ENCODE results near the gene CIB2.
"Not testable (repeated sequence)": the region's sequence is repeated elsewhere in the genome, so short reads cannot be mapped to it uniquely, and the experiment has no call there.

The CIB2 gene

GRCh38 chr15:78131295-78132061, at the start of gene CIB2:
Gene CIB2 (minus strand): TSS chr15:78131445. CDS start chr15:78131215, 230 bp downstream.
- DNase-seq: peak; percentile 80 to 81

- DNase-seq: no peak
These were observed 48.7 kb upstream of the CIB2 start for GRCh38 chr15:78179906-78180305.

- no peak for DNase-seq
These were observed 48.1 kb upstream of the CIB2 start for GRCh38 chr15:78179286-78179840.

DNA sequence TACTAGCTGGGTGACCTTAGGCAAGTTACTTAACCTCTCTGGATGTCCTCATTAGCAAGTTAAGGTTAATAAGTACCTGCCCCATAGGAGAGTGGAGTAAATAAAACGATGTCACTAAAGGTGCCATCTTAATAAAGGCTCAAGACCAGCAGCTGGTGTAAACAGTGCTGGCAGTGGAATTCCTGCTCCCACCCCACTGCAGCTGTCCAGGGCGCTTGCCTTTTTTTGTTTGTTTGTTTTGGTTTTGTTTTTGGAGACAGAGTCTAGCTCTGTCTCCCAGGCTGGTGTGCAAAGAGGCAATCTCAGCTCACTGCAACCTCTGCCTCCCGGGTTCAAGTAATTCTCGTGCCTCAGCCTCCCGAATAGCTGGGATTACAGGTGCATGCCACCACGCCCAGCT, 46.8 kb upstream of the CIB2 start:
- no peak for DNase-seq

DNA sequence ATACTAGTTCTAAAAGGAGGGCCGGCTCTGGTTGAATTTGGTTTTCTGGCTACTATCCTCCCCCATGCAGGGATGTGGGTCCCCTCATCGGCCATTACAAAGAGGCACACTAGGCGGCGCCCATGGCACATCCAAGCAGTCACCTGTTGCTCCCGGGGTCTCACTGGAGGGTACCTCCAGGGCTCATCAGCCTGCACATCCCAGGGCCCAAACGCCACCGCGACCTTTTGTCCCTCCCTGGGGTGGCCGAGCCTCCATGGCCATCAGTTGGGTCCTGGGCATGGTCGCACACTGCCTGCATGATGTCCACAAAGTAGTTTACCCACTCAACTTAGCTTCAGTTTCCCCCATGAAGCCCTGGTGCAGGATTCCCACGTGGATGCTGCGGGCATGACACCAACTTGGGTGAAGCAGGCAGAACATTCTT, 46.2 kb upstream of the CIB2 start:
- peak in 1 of 2 donors; percentile 19 for DNase-seq

GRCh38 chr15:78175330-78175729, 44.1 kb upstream of the CIB2 start:
- DNase-seq: no peak

DNA sequence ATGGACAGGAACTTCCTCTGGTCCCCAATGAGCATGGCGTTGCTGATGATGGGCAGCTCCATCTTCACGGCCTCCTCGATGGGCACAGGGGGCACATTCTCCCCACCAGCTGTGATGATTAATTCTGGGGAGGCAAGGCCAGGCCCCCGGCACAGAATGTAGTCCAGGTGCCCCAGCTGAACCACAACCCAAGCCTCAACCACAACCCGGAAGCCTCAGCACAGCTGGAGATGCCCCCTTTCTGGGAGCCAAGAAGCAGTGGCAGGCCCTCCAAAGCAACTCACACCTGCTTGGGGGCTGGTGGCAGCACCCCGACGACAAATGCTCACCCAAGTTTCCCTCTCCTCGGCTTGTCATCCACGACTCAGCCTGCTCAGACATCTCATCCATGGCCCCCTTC, 43.2 kb upstream of the CIB2 start:
- no peak for DNase-seq

- DNase-seq: no peak
These were observed 40.7 kb upstream of the CIB2 start for GRCh38 chr15:78171864-78172472.

- no peak for DNase-seq
These were observed 39.9 kb upstream of the CIB2 start for GRCh38 chr15:78170848-78171773.

DNA sequence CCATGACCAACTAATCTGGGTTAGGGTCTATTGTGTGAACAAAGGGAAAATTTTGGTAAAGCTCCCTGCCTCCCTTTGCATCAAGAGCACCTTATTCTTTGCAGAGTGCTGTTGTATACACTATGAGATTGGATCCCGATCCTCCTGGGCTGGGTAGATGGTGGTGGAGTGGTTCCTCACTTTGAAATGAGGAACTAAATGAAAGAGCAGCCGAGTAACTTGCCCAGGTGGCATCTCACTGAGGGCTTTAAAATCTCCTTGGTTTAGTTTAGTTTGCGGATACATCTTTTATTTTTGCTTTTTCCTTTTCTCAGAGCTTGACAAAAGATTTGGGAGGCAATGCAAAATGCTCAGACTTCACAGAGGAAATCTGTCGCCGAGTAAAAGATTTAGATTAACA, 37.4 kb upstream of the CIB2 start:
- no peak for DNase-seq

GRCh38 chr15:78167227-78167888, 36.1 kb upstream of the CIB2 start:
- DNase-seq: peak in 1 of 2 donors; percentile 35

GRCh38 chr15:78164010-78164409, 32.8 kb upstream of the CIB2 start:
- no peak for DNase-seq

- DNase-seq: no peak
These were observed 30.8 kb upstream of the CIB2 start for GRCh38 chr15:78162038-78162437.

DNA sequence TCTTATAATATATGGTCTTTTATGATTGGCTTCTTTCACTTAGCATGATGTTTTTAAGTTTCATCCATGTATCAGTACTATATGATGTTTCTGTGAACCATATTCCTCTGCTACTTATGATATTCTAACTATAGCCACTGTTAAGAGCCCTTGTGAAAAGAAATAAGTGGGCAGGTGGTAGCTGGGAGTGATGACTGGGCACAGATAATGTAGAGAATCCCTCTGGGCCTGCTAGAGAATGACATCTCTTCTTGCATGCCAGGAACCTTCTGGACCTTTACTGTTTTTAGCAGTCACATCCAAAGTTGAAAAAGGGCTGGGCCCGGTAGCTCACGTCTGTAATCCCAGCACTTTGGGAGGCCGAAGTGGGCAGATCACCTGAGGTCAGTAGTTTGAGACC, 28.1 kb upstream of the CIB2 start:
- DNase-seq: no peak

GRCh38 chr15:78157203-78157602, 26.0 kb upstream of the CIB2 start:
- no peak for DNase-seq

- DNase-seq: no peak
These were observed 25.4 kb upstream of the CIB2 start for GRCh38 chr15:78156653-78157052.

GRCh38 chr15:78155355-78155939, 24.2 kb upstream of the CIB2 start:
- DNase-seq: no peak

DNA sequence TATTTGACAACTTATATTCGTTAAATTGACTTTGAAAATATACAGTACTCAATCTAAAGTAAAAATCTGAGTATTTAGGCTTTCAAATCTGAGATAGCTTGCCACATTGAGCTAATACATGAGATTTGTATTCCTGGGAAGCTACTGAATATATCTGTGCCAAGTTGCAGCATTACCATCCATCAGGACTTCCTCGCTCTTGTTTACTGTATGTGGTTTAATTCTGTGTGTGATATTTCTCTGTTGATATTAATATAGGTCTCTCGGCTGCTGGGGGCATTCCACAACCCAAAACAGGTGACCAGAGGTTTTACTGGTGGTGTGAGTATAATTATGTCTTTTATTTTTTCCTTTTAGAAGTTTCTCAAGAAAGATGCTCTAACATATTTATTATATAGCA, 23.7 kb upstream of the CIB2 start:
- DNase-seq: no peak

DNA sequence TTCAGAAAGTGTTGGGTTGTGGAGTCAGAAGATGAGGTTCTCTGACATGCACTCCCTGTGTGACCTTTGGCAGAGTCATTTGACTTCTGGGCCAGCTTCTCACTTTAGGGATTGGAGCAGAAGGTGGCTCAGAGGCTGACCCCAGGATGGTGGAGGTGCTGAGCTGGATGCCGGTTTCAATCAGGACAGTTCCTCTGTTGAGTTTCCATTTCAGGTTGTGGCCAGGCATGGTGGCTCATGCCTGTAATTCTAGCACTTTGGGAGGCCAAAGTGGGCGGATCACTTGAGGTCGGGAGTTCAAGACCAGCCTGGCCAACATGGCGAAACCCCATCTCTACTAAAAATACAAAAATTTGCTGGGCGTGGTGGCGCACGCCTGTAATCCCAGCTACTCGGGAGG, 19.8 kb upstream of the CIB2 start:
- not testable (repeated sequence) for DNase-seq

- no peak for DNase-seq
These were observed 18.8 kb upstream of the CIB2 start for GRCh38 chr15:78149805-78150751.

Data from CD4-positive, alpha-beta T cell treated with Interleukin-1 beta for 1 hour (primary cell).